Fibroblast of lung (primary cell): ENCODE data around the gene CEP128. TPM values are rescaled to one million over a fixed set of nuclear protein-coding genes. Genes with fewer than 3 reads are reported as not detected.

Experiments
- DNase-seq, 2 donors: peaks; one replicate each; pipeline versions ENCODE4 v3.0.0 to v3.0.0-alpha.2; 2010; ENCODE audit warnings: low read depth in 2 of 2
- H2AFZ ChIP-seq: 2 replicates; pipeline ENCODE4 v1.5.1; 2012; ENCODE audit warnings: low read length, control low read depth, inconsistent platforms
- H3K27ac ChIP-seq: 2 replicates; pipeline ENCODE4 v1.5.1; 2011; ENCODE audit warnings: low read length, control low read depth; ENCODE audit not compliant: insufficient read depth
- H3K27me3 ChIP-seq: 2 replicates; pipeline ENCODE4 v1.5.1; 2011; ENCODE audit warnings: mild to moderate bottlenecking, low read length; ENCODE audit not compliant: control insufficient read depth, insufficient read depth
- H3K36me3 ChIP-seq: 2 replicates; pipeline ENCODE4 v1.5.1; 2011; ENCODE audit warnings: low read length; ENCODE audit not compliant: control insufficient read depth, insufficient read depth
- H3K4me1 ChIP-seq: 2 replicates; pipeline ENCODE4 v1.5.1; 2011; ENCODE audit warnings: low read length; ENCODE audit not compliant: control insufficient read depth, insufficient read depth; ENCODE audit errors: extremely low read depth
- H3K4me2 ChIP-seq: 2 replicates; pipeline ENCODE4 v1.5.1; 2011; ENCODE audit warnings: low read length, control low read depth; ENCODE audit not compliant: insufficient read depth; ENCODE audit errors: extremely low read depth
- H3K4me3 ChIP-seq, 4 experiments: fragments of 200-600 bp in 1 of 4; sonication (generic) in 1 of 4; replicated peaks in 1 of 4; 2 replicates each; pipeline ENCODE4 v1.5.1; 2011 to 2016; ENCODE audit warnings: low read length in 4 of 4, low read depth in 3 of 4, mild to moderate bottlenecking in 3 of 4, control low read depth in 2 of 4, inconsistent platforms in 1 of 4, mixed read lengths in 1 of 4; ENCODE audit not compliant: insufficient read depth in 1 of 4; ENCODE audit errors: control extremely low read depth in 1 of 4
- H3K79me2 ChIP-seq: 2 replicates; pipeline ENCODE4 v1.5.1; 2012; ENCODE audit warnings: mild to moderate bottlenecking, low read length, inconsistent platforms; ENCODE audit not compliant: control insufficient read depth, insufficient read depth
- H3K9ac ChIP-seq: 2 replicates; pipeline ENCODE4 v1.5.1; 2011; ENCODE audit warnings: mild to moderate bottlenecking, low read length, control low read depth; ENCODE audit not compliant: insufficient read depth
- H3K9me3 ChIP-seq: 2 replicates; pipeline ENCODE4 v1.5.1; 2012; ENCODE audit warnings: low read depth, low read length; ENCODE audit not compliant: control insufficient read depth, insufficient read depth
- H4K20me1 ChIP-seq: 2 replicates; pipeline ENCODE4 v1.5.1; 2011; ENCODE audit warnings: low read length; ENCODE audit not compliant: control insufficient read depth, insufficient read depth; ENCODE audit errors: extremely low read depth
- EZH2 ChIP-seq: IDR thresholded peaks from 2 replicates; pipeline ENCODE4 v1.5.1; 2012; ENCODE audit warnings: low read length, control low read depth, mild to moderate bottlenecking; ENCODE audit errors: missing control alignments
- polyA plus RNA-seq, 2 donors: library from polyadenylated mRNA; depleted of rRNA in 1 of 2; stranded (reverse) in 1 of 2; unstranded in 1 of 2; fragments of >200 nt; gene quantifications; 2 replicates each; pipeline ENCODE4 v1.2.1, GENCODE V29; 2011 to 2012; ENCODE audit warnings: missing spikeins in 1 of 2
- total RNA-seq: library from RNA; depleted of rRNA; stranded (reverse); fragments of >200 nt; gene quantifications from 2 replicates; pipeline ENCODE4 v1.2.1, GENCODE V29; 2014
- TF ChIP-seq, protein P1 (sequence below), 2 donors: IDR thresholded peaks in 1 of 2; conservative IDR thresholded peaks in 1 of 2; 1 replicate in 1 of 2; 2 replicates in 1 of 2; pipeline ENCODE4 v1.5.1; 2011 to 2012; ENCODE audit warnings: low read length in 2 of 2, control low read depth in 1 of 2, inconsistent platforms in 1 of 2, low read depth in 1 of 2, mild to moderate bottlenecking in 1 of 2

The CEP128 gene
- total and polyA plus RNA-seq, 2 donors (not counting 1 experiment from before 2014, with no cell fraction given), result 1.3 to 7.8 TPM

DNA sequence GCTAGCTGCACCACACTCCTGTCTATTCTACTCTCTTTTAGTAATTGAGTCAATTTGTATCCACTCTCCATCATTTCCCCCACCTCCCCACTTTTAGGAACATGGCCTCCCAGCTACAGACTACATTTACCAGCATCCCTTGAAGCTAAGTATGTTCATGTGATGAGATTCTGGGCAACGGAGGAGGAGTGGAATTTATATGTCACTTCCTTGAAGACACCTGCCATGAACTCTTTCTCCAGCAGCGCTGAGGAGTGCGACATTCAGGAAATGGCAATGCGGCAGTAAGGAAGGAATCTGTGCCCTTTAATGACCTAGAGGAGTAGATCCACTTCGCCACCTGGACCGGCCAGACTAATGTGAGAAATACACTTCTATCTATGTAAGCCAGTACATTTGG, 486.5 kb downstream of the CEP128 start:
- TF ChIP-seq, protein P1, sequence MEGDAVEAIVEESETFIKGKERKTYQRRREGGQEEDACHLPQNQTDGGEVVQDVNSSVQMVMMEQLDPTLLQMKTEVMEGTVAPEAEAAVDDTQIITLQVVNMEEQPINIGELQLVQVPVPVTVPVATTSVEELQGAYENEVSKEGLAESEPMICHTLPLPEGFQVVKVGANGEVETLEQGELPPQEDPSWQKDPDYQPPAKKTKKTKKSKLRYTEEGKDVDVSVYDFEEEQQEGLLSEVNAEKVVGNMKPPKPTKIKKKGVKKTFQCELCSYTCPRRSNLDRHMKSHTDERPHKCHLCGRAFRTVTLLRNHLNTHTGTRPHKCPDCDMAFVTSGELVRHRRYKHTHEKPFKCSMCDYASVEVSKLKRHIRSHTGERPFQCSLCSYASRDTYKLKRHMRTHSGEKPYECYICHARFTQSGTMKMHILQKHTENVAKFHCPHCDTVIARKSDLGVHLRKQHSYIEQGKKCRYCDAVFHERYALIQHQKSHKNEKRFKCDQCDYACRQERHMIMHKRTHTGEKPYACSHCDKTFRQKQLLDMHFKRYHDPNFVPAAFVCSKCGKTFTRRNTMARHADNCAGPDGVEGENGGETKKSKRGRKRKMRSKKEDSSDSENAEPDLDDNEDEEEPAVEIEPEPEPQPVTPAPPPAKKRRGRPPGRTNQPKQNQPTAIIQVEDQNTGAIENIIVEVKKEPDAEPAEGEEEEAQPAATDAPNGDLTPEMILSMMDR (conservative IDR thresholded peaks at IDR 0.05 in 1 of 2, IDR thresholded peaks at IDR 0.05 in 1 of 2; ENCODE audit: low read depth in 1 of 2, low read length in 2 of 2), result no peak
- TF ChIP-seq EZH2, result no peak
- Histone ChIP-seq H3K9me3 (no peaks in the 10 kb centered on the region), H3K4me1 (no peaks in the 10 kb centered on the region), H3K9ac (no peak overlapping the region), H2AFZ (no peak overlapping the region), H3K36me3 (no peaks in the 10 kb centered on the region), H3K4me3 (no peak overlapping the region), H3K79me2 (no peaks in the 10 kb centered on the region), H3K27ac (no peak overlapping the region), H4K20me1 (no peaks in the 10 kb centered on the region), H3K27me3 (no peaks in the 10 kb centered on the region), H3K4me2 (no peak overlapping the region)
- no peak for DNase-seq

DNA sequence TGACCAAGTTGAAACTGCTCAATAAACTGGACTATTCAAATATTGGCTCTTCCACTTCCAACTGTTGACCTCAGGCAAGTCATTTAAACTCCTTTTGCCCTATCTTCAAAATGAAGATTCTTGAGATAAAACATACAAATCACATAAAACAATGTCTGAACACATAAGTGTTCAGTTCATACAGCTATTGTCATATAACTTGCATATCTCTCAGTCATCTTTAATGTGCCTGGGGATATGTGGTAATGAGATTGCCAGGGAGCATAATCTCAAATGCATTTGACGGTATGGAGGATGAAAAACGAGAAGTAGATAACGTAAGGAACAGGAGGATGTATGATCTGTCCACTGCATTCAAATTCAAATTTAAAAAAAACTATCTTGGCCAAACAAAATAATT, 493.3 kb downstream of the CEP128 start:
- Histone ChIP-seq H3K4me3 (no peak overlapping the region), H4K20me1 (no peaks in the 10 kb centered on the region), H3K4me1 (no peaks in the 10 kb centered on the region), H2AFZ (no peak overlapping the region), H3K4me2 (no peak overlapping the region), H3K79me2 (no peaks in the 10 kb centered on the region), H3K36me3 (no peaks in the 10 kb centered on the region), H3K9ac (no peak overlapping the region), H3K9me3 (no peaks in the 10 kb centered on the region), H3K27me3 (no peaks in the 10 kb centered on the region), H3K27ac (no peak overlapping the region)
- no peak for DNase-seq
- TF ChIP-seq, protein P1 (conservative IDR thresholded peaks at IDR 0.05 in 1 of 2, IDR thresholded peaks at IDR 0.05 in 1 of 2; ENCODE audit: low read depth in 1 of 2, low read length in 2 of 2), result no peak
- TF ChIP-seq EZH2, result no peak

DNA sequence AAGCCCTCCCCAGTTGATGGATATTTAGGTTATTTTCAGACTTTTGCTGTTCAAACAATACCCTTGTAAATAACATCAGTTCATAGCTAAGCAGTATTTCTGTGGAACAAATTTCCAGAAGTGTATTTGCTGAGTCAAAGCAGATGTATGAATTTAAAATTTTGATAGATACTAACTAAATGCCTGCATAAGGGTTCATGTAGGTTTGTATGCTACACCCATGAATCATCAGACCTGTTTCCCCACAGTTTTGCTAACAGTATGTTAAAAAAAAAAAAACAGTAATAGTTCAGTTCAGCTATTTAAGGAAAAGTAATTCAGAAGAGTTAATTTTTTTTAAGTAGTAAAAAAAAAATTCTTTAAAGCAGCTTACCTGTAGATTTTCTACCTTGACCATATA, 494.1 kb downstream of the CEP128 start:
- no peak overlapping the region for H3K27ac ChIP-seq
- no peak overlapping the region for H3K9ac ChIP-seq
- no peaks in the 10 kb centered on the region for H3K27me3 ChIP-seq
- no peak overlapping the region for H2AFZ ChIP-seq
- H3K36me3 ChIP-seq, result no peaks in the 10 kb centered on the region
- TF ChIP-seq, protein P1 (conservative IDR thresholded peaks at IDR 0.05 in 1 of 2, IDR thresholded peaks at IDR 0.05 in 1 of 2; ENCODE audit: low read depth in 1 of 2, low read length in 2 of 2), result no peak
- TF ChIP-seq EZH2, result no peak
- no peaks in the 10 kb centered on the region for H4K20me1 ChIP-seq
- no peaks in the 10 kb centered on the region for H3K4me1 ChIP-seq
- H3K4me3 ChIP-seq, result no peak overlapping the region
- DNase-seq, result peak in 1 of 2 donors; percentile 51
- H3K79me2 ChIP-seq, result no peaks in the 10 kb centered on the region
- no peaks in the 10 kb centered on the region for H3K9me3 ChIP-seq
- no peak overlapping the region for H3K4me2 ChIP-seq

Other genes starting within 250 kb of the CEP128 start
- not detected in 2 replicates for gene TSHR, start 13.9 kb upstream of the CEP128 start, total RNA-seq
- not detected in 2 replicates for gene TSHR, start 13.9 kb upstream of the CEP128 start, polyA plus RNA-seq